PFSK-1 (cell line): ENCODE results near the gene SNX10.

Experiments used
- POLR2AphosphoS5 ChIP-seq: IDR thresholded peaks from 2 replicates; pipeline ENCODE4 v1.6.1; 2012; ENCODE audit warnings: low read depth, mild to moderate bottlenecking, control low read depth, low read length, moderate library complexity
- TAF1 ChIP-seq: IDR thresholded peaks from 2 replicates; pipeline ENCODE4 v1.6.1; 2012; ENCODE audit warnings: low read length, control low read depth, borderline replicate concordance; ENCODE audit not compliant: insufficient read depth
- TF ChIP-seq, protein P1 (sequence below), 2 experiments: IDR thresholded peaks; 2 replicates each; pipeline versions ENCODE4 v1.6.1 to v1.8.0; 2011 to 2012; ENCODE audit warnings: low read depth in 2 of 2, low read length in 2 of 2, control low read depth in 1 of 2, inconsistent platforms in 1 of 2, mild to moderate bottlenecking in 1 of 2, moderate library complexity in 1 of 2; ENCODE audit not compliant: insufficient read depth in 1 of 2

DNA sequence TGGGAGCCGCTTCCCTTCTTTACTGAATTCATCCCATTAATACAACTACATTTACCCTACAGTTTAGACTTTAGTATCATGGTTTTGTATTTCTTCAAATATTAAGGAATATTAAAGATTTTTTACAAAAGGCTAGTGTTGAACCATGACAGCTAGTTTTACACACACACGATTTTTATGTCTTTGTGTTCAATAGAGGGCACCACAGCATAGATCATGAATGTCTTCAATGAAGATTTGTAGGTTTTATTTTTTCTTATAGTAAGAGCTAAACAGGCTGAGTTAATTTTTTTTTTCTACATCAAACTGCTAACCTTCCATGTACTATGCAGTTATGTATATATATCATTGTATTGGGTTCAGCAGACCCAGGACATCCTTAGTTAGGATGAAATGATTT is 76.9 kb downstream of the SNX10 start:
- TF ChIP-seq POLR2AphosphoS5 (no peak), TAF1 (no peak)
- TF ChIP-seq, protein P1, sequence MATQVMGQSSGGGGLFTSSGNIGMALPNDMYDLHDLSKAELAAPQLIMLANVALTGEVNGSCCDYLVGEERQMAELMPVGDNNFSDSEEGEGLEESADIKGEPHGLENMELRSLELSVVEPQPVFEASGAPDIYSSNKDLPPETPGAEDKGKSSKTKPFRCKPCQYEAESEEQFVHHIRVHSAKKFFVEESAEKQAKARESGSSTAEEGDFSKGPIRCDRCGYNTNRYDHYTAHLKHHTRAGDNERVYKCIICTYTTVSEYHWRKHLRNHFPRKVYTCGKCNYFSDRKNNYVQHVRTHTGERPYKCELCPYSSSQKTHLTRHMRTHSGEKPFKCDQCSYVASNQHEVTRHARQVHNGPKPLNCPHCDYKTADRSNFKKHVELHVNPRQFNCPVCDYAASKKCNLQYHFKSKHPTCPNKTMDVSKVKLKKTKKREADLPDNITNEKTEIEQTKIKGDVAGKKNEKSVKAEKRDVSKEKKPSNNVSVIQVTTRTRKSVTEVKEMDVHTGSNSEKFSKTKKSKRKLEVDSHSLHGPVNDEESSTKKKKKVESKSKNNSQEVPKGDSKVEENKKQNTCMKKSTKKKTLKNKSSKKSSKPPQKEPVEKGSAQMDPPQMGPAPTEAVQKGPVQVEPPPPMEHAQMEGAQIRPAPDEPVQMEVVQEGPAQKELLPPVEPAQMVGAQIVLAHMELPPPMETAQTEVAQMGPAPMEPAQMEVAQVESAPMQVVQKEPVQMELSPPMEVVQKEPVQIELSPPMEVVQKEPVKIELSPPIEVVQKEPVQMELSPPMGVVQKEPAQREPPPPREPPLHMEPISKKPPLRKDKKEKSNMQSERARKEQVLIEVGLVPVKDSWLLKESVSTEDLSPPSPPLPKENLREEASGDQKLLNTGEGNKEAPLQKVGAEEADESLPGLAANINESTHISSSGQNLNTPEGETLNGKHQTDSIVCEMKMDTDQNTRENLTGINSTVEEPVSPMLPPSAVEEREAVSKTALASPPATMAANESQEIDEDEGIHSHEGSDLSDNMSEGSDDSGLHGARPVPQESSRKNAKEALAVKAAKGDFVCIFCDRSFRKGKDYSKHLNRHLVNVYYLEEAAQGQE (IDR thresholded peaks at IDR 0.05; ENCODE audit: insufficient read depth in 1 of 2, low read depth in 2 of 2, low read length in 2 of 2) = no peak
